ENCODE results near the gene AGFG1. TPM values are rescaled to one million over a fixed set of nuclear protein-coding genes. Genes with fewer than 3 reads are reported as not detected.
A peak's percentile ranks its signal among the peaks of the same experiment; 100 is the strongest.

AGFG1 gene
- total RNA-seq, 4 donors from 2014 or later = 41.0 to 60.3 (median 55.0) TPM

GRCh38 chr2:227464851-227465250, 7.1 kb upstream of the AGFG1 start:
- DNase-seq (ENCODE audit: low spot score in 2 of 2) = no peak
- 93% methylated on average over 7 of the region's 7 CpGs for WGBS
- Histone ChIP-seq H3K4me3 (no peak overlapping the region), H3K4me1 (peaks cover 10% of the 10 kb centered on the region), H3K36me3 (no peaks in the 10 kb centered on the region), H3K27ac (no peak overlapping the region), H3K9me3 (no peaks in the 10 kb centered on the region), H3K27me3 (no peaks in the 10 kb centered on the region)
- TF ChIP-seq CTCF (IDR thresholded peaks at IDR 0.05) = no peak
- no peak for TF ChIP-seq EP300 (IDR thresholded peaks at IDR 0.05)
- TF ChIP-seq POLR2A (IDR thresholded peaks at IDR 0.05) = no peak
- TF ChIP-seq POLR2AphosphoS5 (IDR thresholded peaks at IDR 0.05) = no peak

GRCh38 chr2:227466887-227467600, 4.9 kb upstream of the AGFG1 start:
- Histone ChIP-seq H3K27me3 (no peaks in the 10 kb centered on the region), H3K4me3 (no peak overlapping the region), H3K4me1 (peaks cover 15% of the 10 kb centered on the region), H3K27ac (no peak overlapping the region), H3K36me3 (no peaks in the 10 kb centered on the region), H3K9me3 (no peaks in the 10 kb centered on the region)
- DNase-seq (ENCODE audit: low spot score in 2 of 2) = no peak
- TF ChIP-seq POLR2A (IDR thresholded peaks at IDR 0.05) = no peak
- TF ChIP-seq POLR2AphosphoS5 (IDR thresholded peaks at IDR 0.05) = no peak
- no peak for TF ChIP-seq EP300 (IDR thresholded peaks at IDR 0.05)
- no peak for TF ChIP-seq CTCF (IDR thresholded peaks at IDR 0.05)
- 82% methylated on average over 5 of the region's 5 CpGs for WGBS

- peaks cover 28% of the 10 kb centered on the region for H3K4me1 ChIP-seq
- no peaks in the 10 kb centered on the region for H3K36me3 ChIP-seq
- no peaks in the 10 kb centered on the region for H3K27me3 ChIP-seq
- DNase-seq (ENCODE audit: low spot score in 2 of 2) = no peak
- WGBS = 90% methylated on average over 7 of the region's 7 CpGs
- H3K4me3 ChIP-seq = peak overlapping the region; percentile 98
- TF ChIP-seq POLR2A (IDR thresholded peaks at IDR 0.05) = no peak
- TF ChIP-seq EP300 (IDR thresholded peaks at IDR 0.05) = no peak
- TF ChIP-seq CTCF (IDR thresholded peaks at IDR 0.05) = no peak
- TF ChIP-seq POLR2AphosphoS5 (IDR thresholded peaks at IDR 0.05) = no peak
- H3K9me3 ChIP-seq = no peaks in the 10 kb centered on the region
- no peak overlapping the region for H3K27ac ChIP-seq
Observed at GRCh38 chr2:227471412-227471811, 544 bp upstream of the AGFG1 start.

- peak overlapping the region; percentile 98 for H3K4me3 ChIP-seq
- DNase-seq (ENCODE audit: low spot score in 2 of 2) = peak; percentile 68 to 83
- H3K27me3 ChIP-seq = no peaks in the 10 kb centered on the region
- 1% methylated on average over 45 of the region's 106 CpGs for WGBS
- peak overlapping the region; percentile 92 for H3K27ac ChIP-seq
- no peaks in the 10 kb centered on the region for H3K36me3 ChIP-seq
- H3K9me3 ChIP-seq = no peaks in the 10 kb centered on the region
- TF ChIP-seq EP300 (IDR thresholded peaks at IDR 0.05) (no peak), POLR2AphosphoS5 (IDR thresholded peaks at IDR 0.05) (no peak), CTCF (IDR thresholded peaks at IDR 0.05) (no peak), POLR2A (IDR thresholded peaks at IDR 0.05) (no peak)
- H3K4me1 ChIP-seq = peaks cover 23% of the 10 kb centered on the region
Observed at GRCh38 chr2:227472265-227473121, 537 bp downstream of the AGFG1 start.

GRCh38 chr2:227473122-227473461, 1.1 kb downstream of the AGFG1 start:
- H3K9me3 ChIP-seq = no peaks in the 10 kb centered on the region
- 1% methylated on average over 9 of the region's 9 CpGs for WGBS
- peak overlapping the region; percentile 98 for H3K4me3 ChIP-seq
- H3K36me3 ChIP-seq = no peaks in the 10 kb centered on the region
- H3K27me3 ChIP-seq = no peaks in the 10 kb centered on the region
- no peak for DNase-seq (ENCODE audit: low spot score in 2 of 2)
- TF ChIP-seq CTCF (IDR thresholded peaks at IDR 0.05) = no peak
- TF ChIP-seq POLR2A (IDR thresholded peaks at IDR 0.05) = no peak
- TF ChIP-seq POLR2AphosphoS5 (IDR thresholded peaks at IDR 0.05) = no peak
- no peak for TF ChIP-seq EP300 (IDR thresholded peaks at IDR 0.05)
- peak overlapping the region; percentile 92 for H3K27ac ChIP-seq
- peaks cover 23% of the 10 kb centered on the region for H3K4me1 ChIP-seq

All from suprapubic skin (tissue), 4 donors.